ENCODE results near the gene FBXW12. TPM values are rescaled to one million over a fixed set of nuclear protein-coding genes. Genes with fewer than 3 reads are reported as not detected.

The FBXW12 gene
- total RNA-seq, 3 donors from 2014 or later, result not detected

GRCh38 chr3:48422272-48422671 is 50.3 kb downstream of the FBXW12 start:
- Histone ChIP-seq H3K9me3 (no peaks in the 10 kb centered on the region), H3K4me1 (ENCODE audit: low read depth) (peaks cover 14% of the 10 kb centered on the region), H3K4me3 (no peak overlapping the region), H3K36me3 (ENCODE audit: low read depth) (no peaks in the 10 kb centered on the region)
- TF ChIP-seq, protein P1, sequence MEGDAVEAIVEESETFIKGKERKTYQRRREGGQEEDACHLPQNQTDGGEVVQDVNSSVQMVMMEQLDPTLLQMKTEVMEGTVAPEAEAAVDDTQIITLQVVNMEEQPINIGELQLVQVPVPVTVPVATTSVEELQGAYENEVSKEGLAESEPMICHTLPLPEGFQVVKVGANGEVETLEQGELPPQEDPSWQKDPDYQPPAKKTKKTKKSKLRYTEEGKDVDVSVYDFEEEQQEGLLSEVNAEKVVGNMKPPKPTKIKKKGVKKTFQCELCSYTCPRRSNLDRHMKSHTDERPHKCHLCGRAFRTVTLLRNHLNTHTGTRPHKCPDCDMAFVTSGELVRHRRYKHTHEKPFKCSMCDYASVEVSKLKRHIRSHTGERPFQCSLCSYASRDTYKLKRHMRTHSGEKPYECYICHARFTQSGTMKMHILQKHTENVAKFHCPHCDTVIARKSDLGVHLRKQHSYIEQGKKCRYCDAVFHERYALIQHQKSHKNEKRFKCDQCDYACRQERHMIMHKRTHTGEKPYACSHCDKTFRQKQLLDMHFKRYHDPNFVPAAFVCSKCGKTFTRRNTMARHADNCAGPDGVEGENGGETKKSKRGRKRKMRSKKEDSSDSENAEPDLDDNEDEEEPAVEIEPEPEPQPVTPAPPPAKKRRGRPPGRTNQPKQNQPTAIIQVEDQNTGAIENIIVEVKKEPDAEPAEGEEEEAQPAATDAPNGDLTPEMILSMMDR (IDR thresholded peaks at IDR 0.05), result no peak
- ATAC-seq (no peak), DNase-seq (no peak)
- intact Hi-C loops (cut with DNase I, micrococcal nuclease), result no loop called here

DNA sequence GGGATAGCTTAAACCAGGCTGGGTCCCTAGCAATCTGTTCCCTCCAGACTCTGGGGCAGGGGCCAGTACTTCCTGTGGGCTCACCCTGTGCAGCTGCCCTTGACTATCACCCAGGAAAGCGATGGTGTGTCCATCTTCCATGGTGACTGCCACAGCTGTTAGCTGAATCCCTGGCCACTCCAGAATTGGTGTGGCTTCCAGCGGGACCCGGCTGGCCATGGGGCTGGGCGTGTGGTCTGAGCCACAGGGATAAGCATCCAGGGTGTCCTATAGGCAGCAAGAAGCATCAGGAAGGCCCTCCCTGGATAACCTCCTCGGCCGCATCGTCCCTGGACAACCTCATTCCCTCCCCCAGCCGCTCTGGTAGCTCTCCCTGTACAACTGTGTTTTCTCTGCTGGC is 50.7 kb downstream of the FBXW12 start:
- Histone ChIP-seq H3K4me3 (no peak overlapping the region), H3K4me1 (ENCODE audit: low read depth) (peaks cover 18% of the 10 kb centered on the region), H3K36me3 (ENCODE audit: low read depth) (no peaks in the 10 kb centered on the region), H3K9me3 (no peaks in the 10 kb centered on the region)
- DNase-seq, result no peak
- no peak for ATAC-seq
- intact Hi-C loops (cut with DNase I, micrococcal nuclease), result no loop called here
- TF ChIP-seq, protein P1 (IDR thresholded peaks at IDR 0.05), result no peak

DNA sequence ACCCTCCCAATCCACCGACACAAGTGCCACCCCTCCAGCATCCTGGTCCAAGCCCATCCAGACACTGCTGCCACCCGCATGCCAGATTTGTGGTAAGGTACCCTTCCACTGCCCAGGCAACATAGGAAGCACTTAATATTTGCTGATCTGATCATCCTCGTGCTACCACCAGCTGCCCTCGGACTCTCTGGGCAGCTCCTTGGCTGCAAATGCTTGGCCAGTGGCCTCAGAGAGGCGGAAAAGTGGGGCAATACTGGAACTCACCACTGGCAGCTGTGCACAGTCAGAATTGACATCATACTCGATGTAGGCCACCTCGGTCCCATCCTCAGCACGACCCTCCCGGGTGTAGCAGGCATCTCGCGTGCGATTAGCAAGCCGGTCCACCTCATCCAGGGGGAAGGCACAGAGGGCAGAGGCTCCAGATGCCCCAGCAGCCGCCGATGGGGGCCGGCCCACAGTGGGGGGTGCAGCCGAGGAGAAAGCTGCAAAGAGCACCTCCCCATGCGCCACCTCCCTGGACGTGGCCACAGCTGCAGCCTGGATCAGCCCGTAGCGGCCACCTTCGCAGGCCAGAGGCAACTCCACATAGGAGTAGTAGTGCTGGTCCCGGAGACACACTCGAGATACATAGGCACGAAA is 51.3 kb downstream of the FBXW12 start:
- Histone ChIP-seq H3K36me3 (ENCODE audit: low read depth) (no peaks in the 10 kb centered on the region), H3K4me3 (no peak overlapping the region), H3K9me3 (no peaks in the 10 kb centered on the region), H3K4me1 (ENCODE audit: low read depth) (peaks cover 19% of the 10 kb centered on the region)
- no peak for DNase-seq
- intact Hi-C loops (cut with DNase I, micrococcal nuclease), result no loop called here
- no peak for ATAC-seq
- TF ChIP-seq, protein P1 (IDR thresholded peaks at IDR 0.05), result no peak

- peaks cover 19% of the 10 kb centered on the region for H3K4me1 ChIP-seq (ENCODE audit: low read depth)
- DNase-seq (no peak), ATAC-seq (no peak)
- H3K9me3 ChIP-seq, result no peaks in the 10 kb centered on the region
- intact Hi-C loops (cut with DNase I, micrococcal nuclease), result no loop called here
- H3K36me3 ChIP-seq (ENCODE audit: low read depth), result no peaks in the 10 kb centered on the region
- TF ChIP-seq, protein P1 (IDR thresholded peaks at IDR 0.05), result no peak
- no peak overlapping the region for H3K4me3 ChIP-seq
Measured at GRCh38 chr3:48423883-48424695, 52.1 kb downstream of the FBXW12 start.

- TF ChIP-seq, protein P1 (IDR thresholded peaks at IDR 0.05), result no peak
- H3K4me3 ChIP-seq, result no peak overlapping the region
- ATAC-seq (no peak), DNase-seq (peak in 1 of 3 donors; percentile 36)
- intact Hi-C loops (cut with DNase I, micrococcal nuclease), result no loop called here
- no peaks in the 10 kb centered on the region for H3K36me3 ChIP-seq (ENCODE audit: low read depth)
- H3K9me3 ChIP-seq, result no peaks in the 10 kb centered on the region
- H3K4me1 ChIP-seq (ENCODE audit: low read depth), result peaks cover 24% of the 10 kb centered on the region
Measured at GRCh38 chr3:48425281-48425812, 53.3 kb downstream of the FBXW12 start.
